T47D (cell line): ENCODE data around the gene FLCN.

Source experiments
- DNase-seq, 2 experiments: peaks; one replicate each; pipeline versions ENCODE4 v3.0.0 to v3.0.0-alpha.2; 2011 to 2012; ENCODE audit warnings: low read depth in 1 of 2, low spot score in 1 of 2
- JUND ChIP-seq: IDR thresholded peaks from 2 replicates; pipeline ENCODE4 v1.6.1; 2012; ENCODE audit warnings: low read depth
- in situ Hi-C: cut with HindIII; loops from 2 replicates; pipeline ENCODE4 v1.10.0; 2016; ENCODE audit warnings: low sequenced_read_pairs, low pct_unique_long_range_greater_than_20kb

The FLCN gene

DNA sequence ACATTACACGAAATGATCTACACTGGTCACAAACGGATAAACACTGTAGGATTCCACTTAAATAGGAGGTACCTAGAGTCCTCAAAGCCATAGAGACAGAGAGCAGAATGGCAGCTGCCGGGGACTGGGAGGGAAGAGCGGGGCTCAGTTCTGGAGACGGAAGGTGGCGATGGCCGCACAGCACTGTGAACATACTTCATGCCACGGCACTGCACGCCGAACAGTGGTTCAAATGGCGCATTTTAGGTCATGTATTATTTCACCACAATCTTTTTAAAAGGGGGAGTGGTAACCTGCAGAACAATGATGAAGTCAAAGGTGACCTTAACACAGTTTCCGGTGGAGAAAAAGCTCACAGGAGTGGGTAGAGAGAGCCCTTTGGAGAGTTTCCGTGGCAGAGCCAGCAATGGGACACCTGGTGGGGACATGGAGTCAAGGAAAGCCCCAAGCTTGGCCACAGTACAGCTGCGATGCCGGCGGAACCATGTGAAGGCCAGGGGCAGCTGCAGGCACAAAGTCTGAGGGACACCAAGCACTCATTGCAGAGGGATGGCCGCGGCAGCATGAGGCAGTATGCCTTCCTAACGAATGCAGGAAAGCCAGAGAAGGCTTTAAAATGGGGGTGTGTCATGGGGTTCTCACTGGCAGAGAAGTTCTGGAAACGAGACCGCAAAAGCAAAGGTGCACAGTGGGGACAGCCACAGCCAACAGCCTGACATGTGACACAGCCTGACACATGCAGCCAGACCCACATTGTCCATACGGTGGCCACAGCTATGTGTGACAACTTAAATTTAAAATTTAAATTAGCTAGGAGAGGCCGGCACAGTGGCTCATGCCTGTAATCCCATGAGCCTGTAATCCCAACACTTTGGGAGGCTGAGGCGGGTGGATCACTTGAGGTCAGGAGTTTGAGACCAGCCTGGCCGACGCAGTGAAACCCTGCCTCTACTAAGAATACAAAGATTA lies 7.3 kb downstream of the FLCN start:
- DNase-seq: no peak
- in situ Hi-C loops: no loop called here
- no peak for TF ChIP-seq JUND

DNA sequence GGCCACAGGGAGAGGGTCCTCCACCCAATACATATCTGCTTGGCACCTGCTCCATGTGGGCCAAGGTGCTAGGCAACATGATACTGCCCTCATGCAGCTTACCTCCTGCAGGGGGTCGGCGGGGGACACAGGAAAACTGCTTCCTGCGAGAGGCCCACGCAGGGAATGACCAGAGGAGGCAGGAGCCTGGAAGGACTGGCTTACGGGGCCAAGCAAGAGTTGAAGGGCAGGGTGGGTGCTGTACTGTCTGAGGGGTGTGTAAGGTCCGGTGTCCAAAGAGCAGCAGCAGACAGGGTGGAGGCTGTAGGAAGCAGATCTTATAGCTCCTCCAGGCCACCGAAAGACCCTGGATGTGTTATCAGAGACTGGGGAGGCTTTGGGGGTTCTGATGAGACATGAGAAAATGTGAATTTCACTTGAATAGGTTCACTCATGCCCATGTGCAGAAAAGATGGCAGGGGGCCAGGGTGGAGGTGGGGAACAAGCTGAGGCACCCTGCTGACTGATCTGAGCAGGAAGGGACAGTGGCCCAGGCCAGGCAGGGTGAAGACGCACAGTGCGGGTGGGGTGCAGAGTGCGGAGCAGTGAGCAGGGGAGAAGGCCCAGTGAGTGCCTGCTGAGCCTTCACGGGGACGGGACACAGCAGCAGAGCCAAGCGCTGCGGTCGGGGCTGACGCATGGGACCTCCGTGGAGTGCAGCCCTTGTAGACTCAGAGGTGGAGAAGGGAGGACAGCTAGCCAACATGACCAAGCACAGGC lies 8.3 kb downstream of the FLCN start:
- in situ Hi-C loops: no loop called here
- no peak for TF ChIP-seq JUND
- no peak for DNase-seq

DNA sequence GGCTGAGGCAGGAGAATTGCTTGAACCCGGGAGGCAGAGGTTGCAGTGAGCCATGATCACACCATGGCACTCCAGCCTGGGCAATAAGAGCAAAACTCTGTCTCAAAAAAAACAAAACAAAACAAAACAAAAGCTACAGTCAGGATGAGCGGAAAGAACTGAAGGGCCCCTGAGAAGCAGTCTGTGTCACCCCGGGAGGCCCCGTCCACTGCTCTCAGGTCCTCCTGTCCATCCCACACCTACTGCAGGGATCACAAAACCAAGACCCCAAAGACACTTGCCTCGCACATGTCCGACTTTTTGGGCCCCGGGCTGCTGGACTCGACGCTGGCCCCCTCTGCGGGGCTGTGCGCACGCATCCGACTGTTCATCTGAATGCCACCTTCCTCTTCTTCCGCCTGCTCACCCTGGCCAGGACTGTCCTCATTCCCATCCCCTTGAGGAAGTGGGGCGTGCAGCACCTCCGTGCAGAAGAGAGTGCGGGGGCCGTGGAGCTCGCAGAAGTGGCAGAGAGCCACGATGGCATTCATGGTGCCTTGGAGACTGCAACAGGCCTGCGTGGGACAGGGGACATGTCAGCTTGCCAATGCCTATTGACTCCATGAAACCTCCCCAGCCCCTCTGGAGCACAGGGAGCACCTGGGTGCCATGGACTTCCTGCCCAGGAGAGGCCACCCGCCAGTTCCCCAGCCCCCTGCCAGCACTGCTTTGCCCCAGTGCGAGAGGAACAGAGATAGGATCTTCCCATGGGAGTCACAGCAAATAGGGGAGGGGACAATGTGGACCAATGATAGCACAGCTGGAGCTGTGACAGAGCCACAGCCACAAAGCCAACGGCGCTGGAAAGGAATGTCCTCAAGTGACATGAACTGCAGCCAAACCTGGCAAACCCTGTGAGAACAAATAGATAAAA lies 9.1 kb downstream of the FLCN start:
- peak in 1 of 2 experiments; percentile 72 for DNase-seq
- no peak for TF ChIP-seq JUND
- in situ Hi-C loops: no loop called here

DNA sequence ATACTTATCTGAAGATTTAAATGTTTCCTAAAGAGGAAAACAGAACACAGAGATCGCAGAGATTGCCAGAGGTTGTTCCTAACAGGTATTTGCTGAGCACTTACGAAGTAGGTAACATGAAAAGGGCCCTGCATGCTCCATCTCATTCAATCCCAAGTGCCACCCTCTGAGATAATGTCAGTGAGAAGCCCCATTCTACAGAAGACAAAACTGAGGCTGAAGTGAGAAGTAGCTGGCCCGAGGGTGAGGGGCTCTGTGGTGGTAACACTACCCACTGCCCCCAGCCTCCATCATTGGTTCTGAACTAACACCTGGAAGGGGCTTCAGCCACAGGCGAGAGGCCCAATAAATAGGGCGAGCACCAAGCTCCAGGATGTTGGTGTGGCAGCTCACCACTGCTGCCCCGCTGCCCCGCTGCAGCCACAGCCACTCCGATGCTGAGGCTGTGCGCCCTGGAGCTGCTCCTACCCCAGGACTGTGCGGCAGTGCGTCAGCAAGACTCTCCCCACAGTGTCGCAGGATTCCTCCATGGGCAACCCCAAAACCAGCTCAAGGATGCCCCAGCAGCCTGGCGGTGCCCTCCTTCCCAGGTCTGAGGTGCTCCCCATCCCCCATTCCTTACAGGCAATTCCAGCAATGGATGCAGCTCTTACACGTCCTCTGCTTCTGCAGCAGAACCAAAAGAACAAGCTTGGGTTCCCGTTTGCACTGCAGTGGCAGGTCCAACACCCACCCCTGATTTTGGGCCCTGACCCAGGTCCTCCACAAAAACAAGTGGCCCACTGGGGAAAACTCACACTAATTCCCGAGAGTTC lies 10.3 kb downstream of the FLCN start:
- no peak for TF ChIP-seq JUND
- in situ Hi-C loops: no loop called here
- no peak for DNase-seq

DNA sequence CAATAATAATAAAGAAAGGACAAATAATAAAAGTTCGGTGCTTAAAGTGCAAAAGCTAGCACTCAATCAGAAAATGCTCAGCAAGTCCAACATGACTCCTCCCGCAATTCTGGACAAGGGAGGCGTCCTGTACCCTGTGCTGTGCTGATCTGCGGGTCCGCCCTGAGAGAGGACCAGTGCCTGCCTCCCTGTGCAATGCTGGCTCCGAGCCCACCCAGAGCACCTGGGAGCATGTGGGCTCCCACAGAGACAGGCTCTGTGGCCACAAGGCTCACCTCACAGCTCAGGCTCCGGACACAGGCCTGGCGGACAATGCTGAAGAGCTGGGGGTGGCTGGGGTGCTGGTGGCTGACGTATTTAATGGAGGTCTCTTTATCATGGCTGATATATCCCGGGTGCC lies 11.1 kb downstream of the FLCN start:
- no peak for DNase-seq
- in situ Hi-C loops: no loop called here
- TF ChIP-seq JUND: no peak

DNA sequence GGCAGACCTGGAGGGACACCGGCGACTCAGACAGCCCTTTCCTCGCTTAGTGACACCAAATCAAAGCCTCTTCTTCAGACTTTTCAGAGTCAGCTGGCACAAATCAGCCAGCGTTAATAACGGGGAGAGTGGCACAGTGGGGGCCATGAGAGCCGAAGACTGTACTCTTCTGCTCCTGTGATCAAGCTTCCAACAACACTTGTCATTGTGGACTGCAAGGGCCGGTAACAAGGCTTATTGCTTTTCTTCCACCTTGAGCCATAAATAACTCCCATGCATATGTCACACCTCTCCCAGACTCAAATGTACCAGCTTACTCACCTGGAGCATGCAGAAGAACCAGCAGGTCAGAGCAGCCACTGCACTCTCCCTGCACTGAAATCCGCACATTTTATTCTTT lies 12.8 kb downstream of the FLCN start:
- in situ Hi-C loops: no loop called here
- no peak for DNase-seq
- TF ChIP-seq JUND: no peak

DNA sequence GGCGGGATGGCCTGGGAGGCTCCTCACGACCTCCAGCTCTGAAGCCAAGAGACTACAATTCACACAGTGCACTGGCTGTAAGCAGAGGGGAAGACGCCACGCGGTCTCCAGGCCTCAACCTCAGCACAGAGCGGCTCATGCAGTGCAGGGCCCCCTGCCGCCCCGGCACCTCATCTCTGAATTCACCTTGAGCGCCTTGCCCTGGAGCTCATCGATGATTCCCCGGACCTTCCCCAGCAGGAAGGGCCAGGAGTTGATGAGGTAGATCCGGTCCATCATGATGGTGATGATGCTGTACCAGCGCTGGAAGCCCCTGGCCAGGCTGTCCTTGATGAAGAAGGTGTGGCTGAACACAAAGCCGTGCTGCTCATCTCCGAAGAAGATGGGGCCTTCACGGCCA lies 13.2 kb downstream of the FLCN start:
- in situ Hi-C loops: no loop called here
- TF ChIP-seq JUND: no peak
- no peak for DNase-seq

DNA sequence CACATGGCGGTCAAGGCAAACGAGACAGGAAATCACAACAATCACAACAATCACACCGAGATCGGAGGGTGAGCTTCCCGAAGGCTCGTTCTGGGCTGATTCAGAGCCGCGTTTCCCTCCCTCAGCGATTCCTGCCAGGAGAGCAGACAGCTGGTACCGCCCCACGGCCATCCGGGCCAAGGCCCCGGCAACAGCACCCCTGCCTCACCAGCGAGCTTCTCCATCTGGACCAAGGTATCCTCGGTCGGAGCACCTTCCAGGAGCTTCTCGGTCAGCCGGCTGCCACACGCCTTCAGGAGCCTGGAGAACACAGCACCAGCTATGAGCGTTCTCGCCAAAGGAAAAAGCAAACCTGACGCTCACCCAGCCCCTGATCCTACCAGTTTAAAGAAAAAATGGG lies 15.6 kb downstream of the FLCN start:
- in situ Hi-C loops: no loop called here
- no peak for DNase-seq
- no peak for TF ChIP-seq JUND

DNA sequence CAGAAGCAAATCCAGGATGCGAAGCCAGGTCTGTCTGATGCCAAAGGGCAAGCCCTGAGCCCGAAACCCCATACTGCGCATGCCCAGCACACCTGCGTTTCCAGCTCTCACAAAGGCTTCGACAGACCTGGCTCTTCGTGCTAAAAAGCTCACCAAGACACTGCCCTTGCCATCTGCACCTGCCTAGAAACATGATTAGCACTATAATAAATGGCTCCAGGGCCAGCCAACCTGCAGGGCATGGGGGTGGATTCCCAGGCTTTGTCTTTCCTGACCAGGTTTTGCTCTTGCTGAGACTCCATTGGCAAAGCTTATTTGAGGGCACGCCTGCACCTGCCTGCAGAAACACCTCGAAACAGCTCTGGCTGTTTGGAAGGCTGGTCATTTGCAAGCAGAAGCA lies 16.4 kb downstream of the FLCN start:
- no peak for TF ChIP-seq JUND
- in situ Hi-C loops: no loop called here
- no peak for DNase-seq

DNA sequence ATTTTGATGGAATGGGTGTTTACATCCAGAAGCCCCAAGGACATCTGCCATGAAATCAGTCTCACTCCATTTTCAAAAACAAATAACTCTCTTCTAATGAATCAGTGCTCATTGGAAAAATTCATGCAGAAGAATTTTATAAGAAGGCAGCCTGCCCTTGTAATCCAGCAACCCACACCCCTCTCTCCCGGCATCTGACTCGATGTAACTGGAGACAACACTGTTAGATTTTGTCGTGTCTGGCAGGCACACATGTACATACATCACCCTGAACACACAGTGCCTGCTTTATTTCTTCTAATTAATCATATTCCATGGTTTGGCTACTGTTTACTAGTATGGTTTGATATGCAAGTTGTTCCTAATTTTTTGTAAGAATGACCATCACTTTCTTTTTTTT lies 19.0 kb downstream of the FLCN start:
- no peak for DNase-seq
- TF ChIP-seq JUND: no peak
- in situ Hi-C loops: no loop called here

DNA sequence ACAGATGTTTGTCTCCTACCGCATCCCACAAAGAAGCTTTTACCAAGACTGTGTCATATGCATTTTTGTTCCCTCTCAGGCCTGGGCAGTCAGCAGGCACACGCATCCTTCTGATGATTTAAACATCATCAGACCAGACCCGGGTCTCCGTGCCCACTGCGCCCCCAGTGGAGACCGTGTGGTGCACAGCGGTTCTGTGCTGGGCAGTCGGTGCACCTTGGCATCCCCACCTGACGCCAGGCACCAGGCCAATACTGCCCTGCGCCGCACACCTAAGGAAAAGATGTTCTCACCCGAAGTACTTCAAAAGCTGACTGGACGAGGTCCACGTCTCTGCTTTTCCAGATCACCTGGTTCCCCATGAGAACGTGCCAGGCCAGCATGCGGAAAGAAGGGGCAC lies 20.2 kb downstream of the FLCN start:
- no peak for TF ChIP-seq JUND
- in situ Hi-C loops: no loop called here
- no peak for DNase-seq

DNA sequence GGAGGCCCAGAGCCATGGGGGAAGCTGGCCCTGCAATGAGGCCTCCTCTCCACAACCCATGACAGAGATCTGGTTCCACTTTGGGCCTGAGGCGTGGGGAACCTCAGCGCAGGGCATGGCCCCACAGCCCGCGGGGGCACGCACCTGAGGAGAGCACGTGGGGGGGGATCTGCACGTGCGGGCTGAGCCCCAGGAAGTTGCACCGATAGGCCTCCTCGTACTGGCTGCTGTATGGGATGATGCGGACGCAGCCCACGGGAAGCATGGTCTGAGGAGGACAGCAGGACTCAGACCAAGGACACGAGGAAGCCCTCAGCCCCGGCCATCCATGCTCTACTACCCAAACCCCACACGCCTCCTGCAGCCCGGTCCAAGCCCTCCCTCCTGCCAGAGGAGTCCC lies 20.7 kb downstream of the FLCN start:
- no peak for TF ChIP-seq JUND
- no peak for DNase-seq
- in situ Hi-C loops: no loop called here
